ENCODE measurements around the gene CCR1. TPM values are rescaled to one million over a fixed set of nuclear protein-coding genes. Genes with fewer than 3 reads are reported as not detected.
A peak's percentile ranks its signal among the peaks of the same experiment; 100 is the strongest.

The CCR1 gene
- 4.8 TPM for total RNA-seq

- peak; percentile 46 for DNase-seq (ENCODE audit: low spot score)
These were observed at the start of gene CCR1 for GRCh38 chr3:46208167-46208704. Gene CCR1, minus strand, starts transcription at chr3:46208313. Its CDS starts 4,000 bp downstream, at chr3:46204313.

- DNase-seq (ENCODE audit: low spot score) = no peak
These were observed 44.9 kb upstream of the CCR1 start for GRCh38 chr3:46252980-46253379.

- no peak for DNase-seq (ENCODE audit: low spot score)
These were observed 37.0 kb upstream of the CCR1 start for GRCh38 chr3:46245146-46245545.

GRCh38 chr3:46243560-46243959 is 35.4 kb upstream of the CCR1 start:
- no peak for DNase-seq (ENCODE audit: low spot score)

- DNase-seq (ENCODE audit: low spot score) = no peak
These were observed 34.0 kb upstream of the CCR1 start, which contains the start of gene CCR3 for GRCh38 chr3:46242120-46242519. Gene CCR3, plus strand, starts transcription at chr3:46242460. Its CDS starts 22,699 bp downstream, at chr3:46265159.

- no peak for DNase-seq (ENCODE audit: low spot score)
These were observed 31.8 kb upstream of the CCR1 start for GRCh38 chr3:46239952-46240351.

GRCh38 chr3:46239301-46239938 is 31.3 kb upstream of the CCR1 start:
- DNase-seq (ENCODE audit: low spot score) = no peak

GRCh38 chr3:46238386-46238785 is 30.3 kb upstream of the CCR1 start:
- no peak for DNase-seq (ENCODE audit: low spot score)

GRCh38 chr3:46236294-46237054 is 28.4 kb upstream of the CCR1 start:
- no peak for DNase-seq (ENCODE audit: low spot score)

- DNase-seq (ENCODE audit: low spot score) = no peak
These were observed 27.3 kb upstream of the CCR1 start for GRCh38 chr3:46235425-46235824.

- no peak for DNase-seq (ENCODE audit: low spot score)
These were observed 25.1 kb upstream of the CCR1 start for GRCh38 chr3:46233194-46233593.

GRCh38 chr3:46231323-46231722 is 23.2 kb upstream of the CCR1 start:
- DNase-seq (ENCODE audit: low spot score) = no peak

- DNase-seq (ENCODE audit: low spot score) = no peak
These were observed 20.4 kb upstream of the CCR1 start for GRCh38 chr3:46228260-46229242.

GRCh38 chr3:46222435-46223161 is 14.5 kb upstream of the CCR1 start:
- no peak for DNase-seq (ENCODE audit: low spot score)

GRCh38 chr3:46221938-46222337 is 13.8 kb upstream of the CCR1 start:
- no peak for DNase-seq (ENCODE audit: low spot score)

- no peak for DNase-seq (ENCODE audit: low spot score)
These were observed 13.3 kb upstream of the CCR1 start for GRCh38 chr3:46221391-46221790.

GRCh38 chr3:46218196-46218709 is 10.1 kb upstream of the CCR1 start:
- no peak for DNase-seq (ENCODE audit: low spot score)

- DNase-seq (ENCODE audit: low spot score) = no peak
These were observed 7.8 kb upstream of the CCR1 start for GRCh38 chr3:46215810-46216414.

- peak; percentile 40 for DNase-seq (ENCODE audit: low spot score)
These were observed 6.7 kb upstream of the CCR1 start for GRCh38 chr3:46214751-46215352.

- DNase-seq (ENCODE audit: low spot score) = no peak
These were observed 5.1 kb upstream of the CCR1 start for GRCh38 chr3:46213201-46213600.
